Neural progenitor cell (in vitro differentiated cells): ENCODE data around the gene SCLY. TPM values are rescaled to one million over a fixed set of nuclear protein-coding genes. Genes with fewer than 3 reads are reported as not detected.

ENCODE experiments used
- DNase-seq: peaks from one replicate; pipeline ENCODE4 v3.0.0-alpha.2; 2016; ENCODE audit warnings: low spot score
- H2AFZ ChIP-seq: fragments of 200-600 bp; sonication (generic); replicated peaks from 2 replicates; pipeline ENCODE4 v1.6.1; 2016; ENCODE audit warnings: antibody characterized with exemption
- H3F3A ChIP-seq: fragments of 200-600 bp; sonication (generic); 2 replicates; pipeline ENCODE4 v1.6.1; 2016; ENCODE audit warnings: antibody characterized with exemption, low read depth
- H3K27ac ChIP-seq: fragments of 200-600 bp; sonication (generic); 2 replicates; pipeline ENCODE4 v1.5.1; 2016; ENCODE audit warnings: mild to moderate bottlenecking
- H3K27me3 ChIP-seq: fragments of 200-600 bp; sonication (generic); 2 replicates; pipeline ENCODE4 v1.6.1; 2016; ENCODE audit warnings: mild to moderate bottlenecking, moderate library complexity
- H3K36me3 ChIP-seq: fragments of 200-600 bp; sonication (generic); 2 replicates; pipeline ENCODE4 v1.5.1; 2016
- H3K4me1 ChIP-seq: fragments of 200-600 bp; sonication (generic); 2 replicates; pipeline ENCODE4 v1.6.1; 2016; ENCODE audit warnings: mixed run types
- H3K4me2 ChIP-seq: fragments of 200-600 bp; sonication (generic); 2 replicates; pipeline ENCODE4 v1.6.1; 2016
- H3K4me3 ChIP-seq: fragments of 200-600 bp; sonication (generic); 2 replicates; pipeline ENCODE4 v1.5.1; 2016
- H3K79me2 ChIP-seq: fragments of 200-600 bp; sonication (generic); 2 replicates; pipeline ENCODE4 v1.6.1; 2016; ENCODE audit warnings: low read depth
- H3K9ac ChIP-seq: fragments of 200-600 bp; sonication (generic); 2 replicates; pipeline ENCODE4 v1.6.1; 2016
- H3K9me3 ChIP-seq: fragments of 200-600 bp; sonication (generic); 2 replicates; pipeline ENCODE4 v1.5.1; 2016; ENCODE audit warnings: low read depth
- H4K20me1 ChIP-seq: fragments of 200-600 bp; sonication (generic); 2 replicates; pipeline ENCODE4 v1.6.1; 2016; ENCODE audit warnings: low read depth
- H3K27ac Mint-ChIP-seq: 3 replicates; pipeline ENCODE4 v1.8.0; 2021; ENCODE audit warnings: mixed read lengths
- H3K27me3 Mint-ChIP-seq: 2 replicates; pipeline ENCODE4 v1.8.0; 2022; ENCODE audit warnings: low read depth, mild to moderate bottlenecking, inconsistent platforms, moderate library complexity, mixed read lengths; ENCODE audit not compliant: insufficient read depth
- H3K36me3 Mint-ChIP-seq: 3 replicates; pipeline ENCODE4 v1.8.0; 2021; ENCODE audit warnings: mixed read lengths
- H3K4me1 Mint-ChIP-seq: 3 replicates; pipeline ENCODE4 v1.8.0; 2021; ENCODE audit warnings: mixed read lengths
- H3K4me3 Mint-ChIP-seq: 3 replicates; pipeline ENCODE4 v1.8.0; 2021; ENCODE audit warnings: mild to moderate bottlenecking, moderate library complexity, mixed read lengths
- H3K9me3 Mint-ChIP-seq: 3 replicates; pipeline ENCODE4 v1.8.0; 2020; ENCODE audit warnings: mixed read lengths
- CTCF ChIP-seq: fragments of 200-600 bp; sonication (generic); IDR thresholded peaks from 2 replicates; pipeline ENCODE4 v1.5.1; 2017; ENCODE audit warnings: antibody characterized with exemption, mild to moderate bottlenecking
- EZH2 ChIP-seq: fragments of 200-600 bp; sonication (generic); IDR thresholded peaks from 2 replicates; pipeline ENCODE4 v1.6.1; 2017; ENCODE audit warnings: antibody characterized with exemption, mild to moderate bottlenecking, moderate library complexity
- EZH2phosphoT487 ChIP-seq: fragments of 200-600 bp; sonication (generic); IDR thresholded peaks from 2 replicates; pipeline ENCODE4 v1.6.1; 2017; ENCODE audit warnings: antibody characterized with exemption
- total RNA-seq: library from RNA; depleted of rRNA; stranded (reverse); fragments of >200 nt; gene quantifications from 2 replicates; pipeline ENCODE4 v1.2.3, GENCODE V29; 2015; ENCODE audit warnings: low replicate concordance

The SCLY gene
- total RNA-seq: 35.6 and 44.1 TPM in 2 replicates

GRCh38 chr2:238060542-238061314, at the start of gene SCLY:
TSS of gene SCLY (plus strand) at chr2:238061001. CDS start at chr2:238061055, 54 bp downstream.
- Mint-ChIP-seq H3K36me3 (peaks cover 12% of the 10 kb centered on the region), H3K9me3 (no peaks in the 10 kb centered on the region)

GRCh38 chr2:238013806-238014205, 47.0 kb upstream of the SCLY start:
- no peaks in the 10 kb centered on the region for H3K27me3 ChIP-seq
- H4K20me1 ChIP-seq: peaks cover 15% of the 10 kb centered on the region
- no peak overlapping the region for H3K9ac ChIP-seq
- Mint-ChIP-seq H3K27ac (no peak overlapping the region), H3K27me3 (peaks cover 8% of the 10 kb centered on the region), H3K9me3 (no peaks in the 10 kb centered on the region), H3K4me3 (no peak overlapping the region), H3K36me3 (peaks cover 9% of the 10 kb centered on the region), H3K4me1 (no peaks in the 10 kb centered on the region)
- H3K4me1 ChIP-seq: no peaks in the 10 kb centered on the region
- H3K27ac ChIP-seq: no peak overlapping the region
- H3F3A ChIP-seq: no peaks in the 10 kb centered on the region
- H3K36me3 ChIP-seq: no peaks in the 10 kb centered on the region
- no peaks in the 10 kb centered on the region for H3K9me3 ChIP-seq
- no peak overlapping the region for H2AFZ ChIP-seq
- no peak overlapping the region for H3K4me2 ChIP-seq
- no peak overlapping the region for H3K4me3 ChIP-seq
- peaks cover 2% of the 10 kb centered on the region for H3K79me2 ChIP-seq
- TF ChIP-seq CTCF: no peak
- TF ChIP-seq EZH2: no peak
- no peak for TF ChIP-seq EZH2phosphoT487
- no peak for DNase-seq

More at GRCh38 chr2:238060542-238061314, at the start of gene SCLY:
- TF ChIP-seq EZH2: peak; percentile 51
- TF ChIP-seq EZH2phosphoT487: no peak
- no peak for TF ChIP-seq CTCF
- Histone ChIP-seq H3K27ac (peak within 1 kb of the TSS; percentile 89), H3K4me3 (peak within 1 kb of the TSS; percentile 93), H3K36me3 (peaks cover 6% of the 10 kb centered on the region), H3K9me3 (no peaks in the 10 kb centered on the region), H4K20me1 (peaks cover 12% of the 10 kb centered on the region), H3K27me3 (no peaks in the 10 kb centered on the region), H2AFZ (peak within 1 kb of the TSS; percentile 84), H3K79me2 (peaks cover 46% of the 10 kb centered on the region), H3K4me1 (peaks cover 23% of the 10 kb centered on the region), H3F3A (peaks cover 23% of the 10 kb centered on the region), H3K4me2 (peak within 1 kb of the TSS; percentile 98), H3K9ac (peak within 1 kb of the TSS; percentile 94)
- H3K27me3 Mint-ChIP-seq: peaks cover 5% of the 10 kb centered on the region
- H3K4me1 Mint-ChIP-seq: peaks cover 31% of the 10 kb centered on the region
- H3K27ac Mint-ChIP-seq: peak within 1 kb of the TSS; percentile 90
- DNase-seq: peak; percentile 99
- peak within 1 kb of the TSS; percentile 92 for H3K4me3 Mint-ChIP-seq

- no peak overlapping the region for H3K4me2 ChIP-seq
Measured at GRCh38 chr2:238015705-238016104, 45.1 kb upstream of the SCLY start.

More at GRCh38 chr2:238015705-238016104, 45.1 kb upstream of the SCLY start:
- Mint-ChIP-seq H3K9me3 (no peaks in the 10 kb centered on the region), H3K4me3 (no peak overlapping the region), H3K36me3 (peaks cover 9% of the 10 kb centered on the region), H3K4me1 (no peaks in the 10 kb centered on the region), H3K27me3 (peaks cover 5% of the 10 kb centered on the region), H3K27ac (no peak overlapping the region)
- TF ChIP-seq CTCF (peak; percentile 36), EZH2phosphoT487 (no peak), EZH2 (no peak)
- Histone ChIP-seq H4K20me1 (peaks cover 3% of the 10 kb centered on the region), H3K27ac (no peak overlapping the region), H2AFZ (no peak overlapping the region), H3K9ac (no peak overlapping the region), H3K36me3 (no peaks in the 10 kb centered on the region), H3K4me3 (no peak overlapping the region), H3K4me1 (no peaks in the 10 kb centered on the region), H3F3A (no peaks in the 10 kb centered on the region), H3K79me2 (peaks cover under 1% of the 10 kb centered on the region), H3K27me3 (no peaks in the 10 kb centered on the region), H3K9me3 (no peaks in the 10 kb centered on the region)
- DNase-seq: no peak
